ENCODE measurements around the gene ADAM12.

Gene ADAM12

GRCh38 chr10:126092366-126093215, 295.7 kb downstream of the ADAM12 start:
- Mint-ChIP-seq H3K4me1 (peaks cover 45% of the 10 kb centered on the region), H3K9me3 (no peaks in the 10 kb centered on the region), H3K27me3 (ENCODE audit: low read depth) (no peaks in the 10 kb centered on the region), H3K27ac (peak overlapping the region in 1 of 3 experiments; percentile 73), H3K4me3 (no peak overlapping the region), H3K36me3 (ENCODE audit: low read depth) (peaks cover 7% of the 10 kb centered on the region)
- no peak for TF ChIP-seq CTCF (IDR thresholded peaks at IDR 0.05; ENCODE audit: unreplicated experiment in 3 of 3)

- H3K27me3 Mint-ChIP-seq (ENCODE audit: low read depth): no peaks in the 10 kb centered on the region
- peak overlapping the region; percentile 73 to 84 (median 76) for H3K27ac Mint-ChIP-seq
- TF ChIP-seq CTCF (IDR thresholded peaks at IDR 0.05; ENCODE audit: unreplicated experiment in 3 of 3): no peak
- peak overlapping the region in 1 of 3 experiments; percentile 11 for H3K4me3 Mint-ChIP-seq
- no peaks in the 10 kb centered on the region for H3K9me3 Mint-ChIP-seq
- peaks cover 44% of the 10 kb centered on the region for H3K4me1 Mint-ChIP-seq
- H3K36me3 Mint-ChIP-seq (ENCODE audit: low read depth): peaks cover 7% of the 10 kb centered on the region
These were observed 297.2 kb downstream of the ADAM12 start for GRCh38 chr10:126090911-126091728.

DNA sequence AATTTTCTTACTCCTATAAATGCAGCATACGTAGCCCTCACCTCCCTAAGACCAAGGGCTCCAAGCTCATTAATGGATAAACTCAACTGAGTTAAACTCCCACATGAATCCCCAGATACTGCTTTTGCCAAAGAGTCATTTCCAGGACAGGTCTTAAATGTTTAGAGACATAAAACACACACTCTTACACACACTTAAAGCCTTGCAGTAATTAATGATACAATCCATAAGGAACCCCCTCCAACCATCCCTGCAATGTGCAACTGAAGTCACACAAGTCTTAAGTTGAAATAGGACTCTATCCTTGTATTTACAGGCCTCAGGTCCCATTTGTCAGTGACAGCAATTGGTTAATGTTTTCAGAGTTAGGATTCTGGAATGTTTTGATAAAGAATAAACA, 297.8 kb downstream of the ADAM12 start:
- Mint-ChIP-seq H3K9me3 (no peaks in the 10 kb centered on the region), H3K36me3 (ENCODE audit: low read depth) (peaks cover 7% of the 10 kb centered on the region), H3K4me3 (no peak overlapping the region), H3K27ac (peak overlapping the region; percentile 73 to 84 (median 76)), H3K27me3 (ENCODE audit: low read depth) (no peaks in the 10 kb centered on the region), H3K4me1 (peaks cover 50% of the 10 kb centered on the region)
- no peak for TF ChIP-seq CTCF (IDR thresholded peaks at IDR 0.05; ENCODE audit: unreplicated experiment in 3 of 3)

- H3K27ac Mint-ChIP-seq: peak overlapping the region; percentile 33 to 91 (median 84)
- H3K36me3 Mint-ChIP-seq (ENCODE audit: low read depth): no peaks in the 10 kb centered on the region
- no peaks in the 10 kb centered on the region for H3K9me3 Mint-ChIP-seq
- peaks cover 65% of the 10 kb centered on the region for H3K4me1 Mint-ChIP-seq
- no peak for TF ChIP-seq CTCF (IDR thresholded peaks at IDR 0.05; ENCODE audit: unreplicated experiment in 3 of 3)
- H3K4me3 Mint-ChIP-seq: no peak overlapping the region
- H3K27me3 Mint-ChIP-seq (ENCODE audit: low read depth): no peaks in the 10 kb centered on the region
These were observed 300.3 kb downstream of the ADAM12 start for GRCh38 chr10:126087796-126088505.

DNA sequence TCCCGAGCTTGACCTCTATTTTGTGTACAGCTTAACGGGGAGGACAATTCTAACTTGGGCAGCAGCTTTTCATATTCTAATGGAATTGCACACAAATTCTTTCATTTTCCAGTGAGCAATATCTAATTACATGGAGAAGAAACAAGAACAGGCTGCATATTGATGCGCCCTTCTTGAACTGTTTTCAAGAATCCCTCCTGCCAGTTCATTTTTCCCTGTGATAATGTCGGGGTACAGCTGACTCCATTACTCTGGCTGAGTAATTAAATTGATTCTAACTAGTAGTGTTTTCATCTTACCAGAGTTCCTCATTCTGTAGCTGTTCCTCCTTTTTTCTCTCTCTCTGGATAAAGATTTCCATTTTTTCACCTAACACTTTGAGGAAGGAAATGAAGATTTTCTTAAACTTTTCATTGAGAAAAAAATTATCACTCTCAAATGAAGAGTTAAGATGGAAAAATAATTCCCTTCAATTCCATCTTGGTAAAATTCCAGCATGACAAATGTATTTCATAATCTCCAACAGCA, 301.1 kb downstream of the ADAM12 start:
- H3K36me3 Mint-ChIP-seq (ENCODE audit: low read depth): no peaks in the 10 kb centered on the region
- peaks cover 65% of the 10 kb centered on the region for H3K4me1 Mint-ChIP-seq
- no peak overlapping the region for H3K4me3 Mint-ChIP-seq
- no peaks in the 10 kb centered on the region for H3K9me3 Mint-ChIP-seq
- TF ChIP-seq CTCF (IDR thresholded peaks at IDR 0.05; ENCODE audit: unreplicated experiment in 3 of 3): no peak
- H3K27ac Mint-ChIP-seq: peak overlapping the region; percentile 20 to 69 (median 33)
- H3K27me3 Mint-ChIP-seq (ENCODE audit: low read depth): no peaks in the 10 kb centered on the region

Data from nephron (organoid).